Upper lobe of right lung (tissue), 1 donor: ENCODE measurements around the gene CNTNAP2. TPM values are rescaled to one million over a fixed set of nuclear protein-coding genes. Genes with fewer than 3 reads are reported as not detected.

Experiments
- ATAC-seq: fragments of 200-7000 bp; cut with Tn5 transposase; one replicate; pipeline ENCODE4 v1.9.1; 2020; ENCODE audit warnings: mild to moderate bottlenecking, moderate library complexity
- DNase-seq: peaks from one replicate; pipeline ENCODE4 v3.0.0-alpha.2; 2020
- H3K27ac ChIP-seq: fragments of 200-600 bp; one replicate; pipeline ENCODE4 v1.8.0; 2022
- H3K27me3 ChIP-seq: fragments of 200-600 bp; one replicate; pipeline ENCODE4 v1.8.0; 2022; ENCODE audit warnings: mild to moderate bottlenecking
- H3K36me3 ChIP-seq: fragments of 200-600 bp; one replicate; pipeline ENCODE4 v1.8.0; 2022
- H3K4me1 ChIP-seq: fragments of 200-600 bp; one replicate; pipeline ENCODE4 v1.8.0; 2022
- H3K4me3 ChIP-seq: fragments of 200-600 bp; one replicate; pipeline ENCODE4 v1.8.0; 2022; ENCODE audit warnings: mild to moderate bottlenecking
- H3K9me3 ChIP-seq: fragments of 200-600 bp; one replicate; pipeline ENCODE4 v1.8.0; 2022
- CTCF ChIP-seq: fragments of 200-600 bp; IDR thresholded peaks from one replicate; pipeline ENCODE4 v1.8.0; 2022; ENCODE audit warnings: antibody characterized with exemption
- intact Hi-C: fragments of 100-400 bp; cut with DNase I; formaldehyde crosslinking; loops from one replicate; pipeline ENCODE4 v1.11.0; 2022
- total RNA-seq: library from RNA; stranded (reverse); fragmentation: NEBNext Ultra II Directional; extraction: Animal tissue kit (Norgen Biotek cat#: 25700); gene quantifications from one replicate; pipeline ENCODE4 v1.2.1, GENCODE V29; 2021
- donor health status: DM: no; HTN: yes; CAD: no; lungs with severe emphysema.

CNTNAP2 gene
- total RNA-seq, 1 donor from 2014 or later = 0.41 TPM

DNA sequence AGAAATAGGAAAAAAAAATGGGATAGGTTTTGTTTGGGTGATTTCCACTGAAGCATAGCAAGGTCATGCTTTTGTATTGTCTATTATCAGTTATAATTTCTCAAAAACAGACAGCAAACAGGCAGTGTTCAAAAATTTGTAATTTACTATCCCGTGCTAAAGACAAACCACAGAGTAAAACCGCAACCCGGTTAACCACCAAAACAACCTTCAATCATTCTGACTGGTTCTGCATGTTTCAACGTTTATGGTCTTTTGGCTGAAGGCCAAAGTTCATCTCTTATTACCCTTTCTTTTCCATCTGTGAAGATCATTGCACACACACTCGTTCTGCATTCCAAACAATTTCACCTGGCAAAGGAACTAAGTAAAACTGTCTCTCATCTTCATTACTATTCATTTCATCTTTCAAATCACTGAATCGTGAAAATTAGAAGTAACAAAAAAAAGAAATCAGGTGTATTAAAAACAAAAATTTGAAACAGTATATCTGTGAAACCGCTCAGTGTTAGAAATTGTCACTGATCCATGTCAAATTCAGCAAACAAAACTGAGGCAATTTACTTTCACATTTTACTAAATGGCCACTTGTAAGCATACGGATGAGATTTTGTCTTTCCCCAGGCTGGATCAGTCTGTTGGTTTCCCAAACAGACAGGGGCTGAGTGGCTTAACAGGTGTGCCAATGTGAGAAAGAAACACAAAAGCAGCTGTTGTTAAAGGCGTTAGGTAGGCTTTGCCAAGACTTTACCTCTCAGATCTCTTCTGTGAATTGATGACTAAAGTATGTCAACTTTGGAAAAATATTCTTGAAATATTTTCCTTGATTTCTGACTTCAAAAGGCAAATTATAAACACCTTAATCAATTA, 539.6 kb downstream of the CNTNAP2 start:
- H3K4me3 ChIP-seq = no peak overlapping the region
- H3K9me3 ChIP-seq = no peaks in the 10 kb centered on the region
- ATAC-seq (no peak), DNase-seq (no peak)
- no peaks in the 10 kb centered on the region for H3K36me3 ChIP-seq
- no peaks in the 10 kb centered on the region for H3K4me1 ChIP-seq
- H3K27me3 ChIP-seq = no peaks in the 10 kb centered on the region
- intact Hi-C loops = no loop called here
- H3K27ac ChIP-seq = no peak overlapping the region
- no peak for TF ChIP-seq CTCF

DNA sequence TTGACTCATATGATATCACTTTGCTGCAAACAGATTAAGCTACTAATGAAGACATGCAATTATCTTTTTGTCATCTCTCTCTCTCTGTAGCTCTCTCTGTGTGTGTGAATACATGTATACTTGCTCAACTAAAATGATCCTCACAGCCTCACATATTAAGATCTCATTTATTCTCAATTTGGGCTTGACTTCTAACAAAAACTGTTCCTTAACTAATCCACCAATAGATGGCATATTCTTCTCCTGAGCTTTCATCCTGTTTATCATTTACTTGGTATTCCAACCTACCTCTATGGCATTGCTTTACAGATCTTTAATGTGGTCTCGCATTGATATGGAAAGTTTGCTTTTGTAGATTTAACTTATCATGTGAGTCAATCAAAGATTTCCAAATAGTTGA, 540.4 kb downstream of the CNTNAP2 start:
- no peaks in the 10 kb centered on the region for H3K36me3 ChIP-seq

DNA sequence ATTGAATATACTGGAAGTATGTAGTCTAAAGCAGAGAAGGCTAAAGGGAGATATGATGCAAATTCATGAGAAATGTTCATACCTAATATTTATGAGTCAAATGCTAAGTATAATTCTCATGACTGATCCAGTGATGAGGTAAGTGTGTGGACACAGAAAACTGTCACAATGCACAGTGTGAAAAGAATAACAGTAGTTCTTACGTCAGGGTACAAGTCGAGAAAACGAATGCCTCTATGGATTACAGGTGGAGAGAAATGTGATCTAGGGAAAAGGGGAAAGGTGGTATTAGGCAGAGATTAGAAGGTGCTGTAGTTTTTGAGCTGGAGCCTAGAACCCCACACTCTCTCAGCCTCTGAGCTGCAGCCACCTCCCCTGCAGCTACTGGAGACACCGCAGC, 542.0 kb downstream of the CNTNAP2 start:
- DNase-seq (no peak), ATAC-seq (no peak)
- Histone ChIP-seq H3K27me3 (no peaks in the 10 kb centered on the region), H3K27ac (no peak overlapping the region), H3K36me3 (no peaks in the 10 kb centered on the region), H3K9me3 (no peaks in the 10 kb centered on the region), H3K4me3 (no peak overlapping the region), H3K4me1 (no peaks in the 10 kb centered on the region)
- no peak for TF ChIP-seq CTCF
- intact Hi-C loops = no loop called here

More for the DNA sequence above, 540.4 kb downstream of the CNTNAP2 start:
- H3K27me3 ChIP-seq = no peaks in the 10 kb centered on the region
- TF ChIP-seq CTCF = no peak
- ATAC-seq = no peak
- intact Hi-C loops = no loop called here
- no peak for DNase-seq
- H3K27ac ChIP-seq = no peak overlapping the region
- H3K9me3 ChIP-seq = no peaks in the 10 kb centered on the region
- no peak overlapping the region for H3K4me3 ChIP-seq
- no peaks in the 10 kb centered on the region for H3K4me1 ChIP-seq

DNA sequence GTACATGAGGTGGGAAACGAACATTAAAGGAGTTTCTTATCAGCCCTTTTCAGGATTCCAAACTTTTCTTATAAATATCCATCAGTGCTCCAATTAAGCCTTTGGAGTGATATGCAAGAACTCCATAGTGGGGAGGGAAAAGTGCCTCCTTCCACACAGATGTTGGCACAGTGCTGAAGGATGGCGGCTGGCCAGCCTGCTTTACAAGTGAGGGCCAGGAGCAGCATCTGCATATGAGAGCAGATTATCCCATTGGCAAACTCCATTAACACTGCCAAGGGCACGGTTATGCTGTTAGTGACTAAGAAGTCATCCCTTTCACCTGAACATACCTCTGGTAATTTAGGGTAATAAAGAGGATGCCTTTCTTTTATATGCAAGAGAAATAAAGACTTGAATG, 543.1 kb downstream of the CNTNAP2 start:
- no peak for TF ChIP-seq CTCF
- no peak overlapping the region for H3K4me3 ChIP-seq
- intact Hi-C loops = no loop called here
- H3K4me1 ChIP-seq = no peaks in the 10 kb centered on the region
- DNase-seq (no peak), ATAC-seq (no peak)
- H3K27ac ChIP-seq = no peak overlapping the region
- no peaks in the 10 kb centered on the region for H3K27me3 ChIP-seq
- H3K36me3 ChIP-seq = no peaks in the 10 kb centered on the region
- H3K9me3 ChIP-seq = no peaks in the 10 kb centered on the region

DNA sequence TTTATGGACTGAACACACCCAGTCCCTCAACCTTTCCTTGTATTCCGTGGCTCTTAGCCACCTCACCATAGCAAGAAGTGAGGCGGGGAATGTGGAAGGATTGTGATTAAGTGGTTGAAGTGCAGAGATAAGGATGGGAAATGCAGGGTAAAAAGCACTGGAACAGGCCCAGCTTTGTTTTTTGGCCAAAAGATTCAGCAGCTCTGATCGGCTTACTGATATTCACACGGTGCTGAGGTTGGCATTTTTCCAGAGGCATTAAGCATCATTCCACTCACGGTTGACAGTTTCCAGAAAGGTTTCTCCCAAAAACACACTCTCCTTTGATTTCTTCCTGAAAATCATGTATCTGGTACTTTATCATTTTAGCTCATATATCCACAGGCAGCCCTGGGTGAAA, 544.2 kb downstream of the CNTNAP2 start:
- ATAC-seq (peak; percentile 39), DNase-seq (no peak)
- no peak for TF ChIP-seq CTCF
- H3K27me3 ChIP-seq = no peaks in the 10 kb centered on the region
- no peaks in the 10 kb centered on the region for H3K4me1 ChIP-seq
- no peak overlapping the region for H3K27ac ChIP-seq
- no peak overlapping the region for H3K4me3 ChIP-seq
- no peaks in the 10 kb centered on the region for H3K36me3 ChIP-seq
- intact Hi-C loops = no loop called here
- no peaks in the 10 kb centered on the region for H3K9me3 ChIP-seq
